WTC11 (cell line): ENCODE data around the gene FGF22. TPM values are rescaled to one million over a fixed set of nuclear protein-coding genes. Genes with fewer than 3 reads are reported as not detected.

Experiments used
- ARID4B ChIP-seq: sonication (generic); formaldehyde crosslinking; IDR thresholded peaks from 2 replicates; pipeline ENCODE4 v1.8.0; 2023; ENCODE audit warnings: missing genetic modification reagents, mild to moderate bottlenecking, borderline replicate concordance
- CTCF ChIP-seq: fragments of 200-600 bp; IDR thresholded peaks from 2 replicates; pipeline ENCODE4 v1.8.0; 2022; ENCODE audit warnings: antibody characterized with exemption
- E2F5 ChIP-seq: sonication (generic); formaldehyde crosslinking; IDR thresholded peaks from 2 replicates; pipeline ENCODE4 v1.8.1; 2022; ENCODE audit warnings: mild to moderate bottlenecking, moderate library complexity, missing genetic modification reagents
- ELF4 ChIP-seq: sonication (generic); formaldehyde crosslinking; IDR thresholded peaks from 2 replicates; pipeline ENCODE4 v1.8.1; 2022; ENCODE audit warnings: low read depth, mild to moderate bottlenecking, moderate library complexity, missing genetic modification reagents
- FOXP4 ChIP-seq: sonication (generic); formaldehyde crosslinking; IDR thresholded peaks from 2 replicates; pipeline ENCODE4 v1.8.0; 2022; ENCODE audit warnings: mild to moderate bottlenecking, missing genetic modification reagents
- HMGA2 ChIP-seq: fragments of 250-450 bp; sonication (Bioruptor Pico); IDR thresholded peaks from 2 replicates; pipeline ENCODE4 v1.4.0; 2021; ENCODE audit warnings: mild to moderate bottlenecking, moderate library complexity
- HMGXB4 ChIP-seq: sonication (generic); formaldehyde crosslinking; IDR thresholded peaks from 2 replicates; pipeline ENCODE4 v1.8.1; 2023; ENCODE audit warnings: mild to moderate bottlenecking, moderate library complexity, missing genetic modification reagents
- KAT7 ChIP-seq: sonication (generic); formaldehyde crosslinking; IDR thresholded peaks from 2 replicates; pipeline ENCODE4 v1.8.1; 2023; ENCODE audit warnings: missing genetic modification reagents, mild to moderate bottlenecking, borderline replicate concordance
- OVOL2 ChIP-seq: fragments of 250-450 bp; sonication (Bioruptor Pico); IDR thresholded peaks from 2 replicates; pipeline ENCODE4 v1.9.0; 2021; ENCODE audit warnings: mild to moderate bottlenecking, borderline replicate concordance
- PREB ChIP-seq: sonication (generic); formaldehyde crosslinking; IDR thresholded peaks from 2 replicates; pipeline ENCODE4 v1.8.1; 2022; ENCODE audit warnings: mild to moderate bottlenecking, missing genetic modification reagents, moderate library complexity, borderline replicate concordance
- SOX15 ChIP-seq: fragments of 250-450 bp; sonication (Bioruptor Pico); IDR thresholded peaks from 2 replicates; pipeline ENCODE4 v1.9.0; 2021; ENCODE audit warnings: mild to moderate bottlenecking
- ZNF263 ChIP-seq: sonication (generic); formaldehyde crosslinking; IDR thresholded peaks from 2 replicates; pipeline ENCODE4 v1.8.1; 2022; ENCODE audit warnings: low read depth, mild to moderate bottlenecking, moderate library complexity, missing genetic modification reagents
- ZNF317 ChIP-seq: sonication (generic); formaldehyde crosslinking; IDR thresholded peaks from 2 replicates; pipeline ENCODE4 v1.8.1; 2023; ENCODE audit warnings: low read depth, mild to moderate bottlenecking, moderate library complexity, missing genetic modification reagents, borderline replicate concordance
- total RNA-seq: library from RNA; stranded (reverse); gene quantifications from 3 replicates; pipeline ENCODE4 v1.2.3, GENCODE V29; 2021

Gene FGF22
- total RNA-seq, 1 experiment from 2014 or later, result 1.6 TPM

GRCh38 chr19:674282-675151, 34.8 kb downstream of the FGF22 start (continued):
- TF ChIP-seq HMGXB4 (CRISPR knock-in tag), result no peak
- TF ChIP-seq OVOL2 (CRISPR knock-in tag), result no peak
- TF ChIP-seq ZNF263 (CRISPR knock-in tag), result no peak
- no peak for TF ChIP-seq ARID4B (CRISPR knock-in tag)
- no peak for TF ChIP-seq E2F5 (CRISPR knock-in tag)
- no peak for TF ChIP-seq PREB (CRISPR knock-in tag)
- no peak for TF ChIP-seq KAT7
- no peak for TF ChIP-seq HMGA2
- no peak for TF ChIP-seq CTCF
- no peak for TF ChIP-seq FOXP4 (CRISPR knock-in tag)
- TF ChIP-seq ZNF317, result no peak
- TF ChIP-seq SOX15 (CRISPR knock-in tag), result no peak
- no peak for TF ChIP-seq ELF4 (CRISPR knock-in tag)
- TF ChIP-seq, all 79 proteins: peak for 0
